Fibroblast of villous mesenchyme (primary cell): ENCODE data around the gene KRTAP10-12. TPM values are rescaled to one million over a fixed set of nuclear protein-coding genes. Genes with fewer than 3 reads are reported as not detected.

ENCODE experiments used
- DNase-seq: peaks from one replicate; pipeline ENCODE4 v3.0.0-alpha.2; 2010; ENCODE audit warnings: low read depth
- H3K4me3 ChIP-seq: 2 replicates; pipeline ENCODE4 v1.5.1; 2011; ENCODE audit warnings: low read depth, mild to moderate bottlenecking, low read length
- total RNA-seq: library from RNA; depleted of rRNA; stranded (reverse); fragments of >200 nt; gene quantifications from 2 replicates; pipeline ENCODE4 v1.2.3, GENCODE V29; 2012
- TF ChIP-seq, protein P1 (sequence below): IDR thresholded peaks from 2 replicates; pipeline ENCODE4 v1.5.1; 2012; ENCODE audit warnings: low read depth, mild to moderate bottlenecking, low read length; ENCODE audit not compliant: insufficient read depth

KRTAP10-12 gene
- total RNA-seq, 1 donor = not detected

DNA sequence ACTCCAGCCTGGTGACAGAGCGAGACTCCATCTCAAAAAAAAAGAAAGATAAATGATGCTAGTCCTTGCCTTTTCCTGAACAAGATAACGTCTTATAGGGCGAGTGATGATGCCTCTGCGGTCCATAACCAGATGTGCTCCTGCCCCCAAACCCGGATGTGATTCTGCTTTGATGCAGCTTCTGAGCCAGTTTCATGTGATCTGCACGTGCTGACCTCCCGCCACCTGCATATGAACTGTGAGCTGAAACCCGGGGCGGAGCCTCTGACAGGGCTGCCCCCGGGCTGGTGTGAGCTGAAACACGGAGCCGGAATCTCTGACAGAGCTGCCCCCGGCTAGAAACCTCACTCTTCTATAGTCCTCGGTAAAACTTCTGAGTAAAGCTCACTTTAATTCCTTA is 43.8 kb upstream of the KRTAP10-12 start:
- no peak for DNase-seq
- TF ChIP-seq, protein P1, sequence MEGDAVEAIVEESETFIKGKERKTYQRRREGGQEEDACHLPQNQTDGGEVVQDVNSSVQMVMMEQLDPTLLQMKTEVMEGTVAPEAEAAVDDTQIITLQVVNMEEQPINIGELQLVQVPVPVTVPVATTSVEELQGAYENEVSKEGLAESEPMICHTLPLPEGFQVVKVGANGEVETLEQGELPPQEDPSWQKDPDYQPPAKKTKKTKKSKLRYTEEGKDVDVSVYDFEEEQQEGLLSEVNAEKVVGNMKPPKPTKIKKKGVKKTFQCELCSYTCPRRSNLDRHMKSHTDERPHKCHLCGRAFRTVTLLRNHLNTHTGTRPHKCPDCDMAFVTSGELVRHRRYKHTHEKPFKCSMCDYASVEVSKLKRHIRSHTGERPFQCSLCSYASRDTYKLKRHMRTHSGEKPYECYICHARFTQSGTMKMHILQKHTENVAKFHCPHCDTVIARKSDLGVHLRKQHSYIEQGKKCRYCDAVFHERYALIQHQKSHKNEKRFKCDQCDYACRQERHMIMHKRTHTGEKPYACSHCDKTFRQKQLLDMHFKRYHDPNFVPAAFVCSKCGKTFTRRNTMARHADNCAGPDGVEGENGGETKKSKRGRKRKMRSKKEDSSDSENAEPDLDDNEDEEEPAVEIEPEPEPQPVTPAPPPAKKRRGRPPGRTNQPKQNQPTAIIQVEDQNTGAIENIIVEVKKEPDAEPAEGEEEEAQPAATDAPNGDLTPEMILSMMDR = no peak

DNA sequence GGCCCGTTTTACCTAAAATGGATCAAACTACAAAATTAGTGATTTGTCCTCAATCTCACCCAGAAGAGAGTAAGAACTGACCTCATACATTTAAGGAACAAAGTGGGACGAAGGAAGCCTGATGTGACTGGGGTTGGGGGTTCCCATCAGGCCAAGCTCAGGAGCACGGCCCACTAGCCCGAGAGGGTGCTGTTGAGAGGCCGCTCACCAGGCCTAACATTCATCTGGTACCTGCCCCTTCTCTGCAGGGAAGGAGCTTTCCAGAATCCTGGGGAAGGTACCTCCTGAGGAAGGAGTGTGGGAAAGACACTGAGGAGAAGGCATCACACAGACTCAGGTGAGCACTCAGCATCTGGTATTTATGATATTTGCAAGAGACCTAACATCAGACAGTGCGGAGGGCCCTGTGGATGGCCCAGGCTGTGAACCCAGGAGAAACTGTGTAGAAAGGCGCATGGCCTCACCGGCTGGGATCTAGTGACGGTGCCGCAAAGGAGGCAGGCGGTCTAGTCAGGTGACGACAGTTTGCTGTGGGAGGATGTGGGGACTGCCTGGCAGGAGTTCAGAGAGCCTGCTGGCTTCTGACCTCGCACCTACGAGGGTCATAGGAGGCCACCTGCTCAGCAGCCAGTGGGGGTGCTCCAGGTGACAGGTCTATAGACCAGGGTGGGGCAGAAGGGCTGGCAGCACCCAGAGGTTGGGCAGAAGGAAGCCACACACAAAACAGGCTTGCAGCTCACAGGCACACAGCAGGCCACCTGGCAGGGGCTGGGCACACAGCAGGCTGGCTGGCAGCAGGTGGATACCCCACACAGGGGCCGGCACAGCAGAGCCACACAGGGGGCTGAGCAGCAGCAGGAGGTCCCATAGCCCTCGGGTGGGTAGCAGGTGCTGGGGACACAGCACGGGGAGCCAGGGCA is 43.1 kb upstream of the KRTAP10-12 start:
- no peak for DNase-seq
- TF ChIP-seq, protein P1 = no peak
- H3K4me3 ChIP-seq = no peak overlapping the region

More for the DNA sequence above, 43.8 kb upstream of the KRTAP10-12 start:
- no peak overlapping the region for H3K4me3 ChIP-seq

DNA sequence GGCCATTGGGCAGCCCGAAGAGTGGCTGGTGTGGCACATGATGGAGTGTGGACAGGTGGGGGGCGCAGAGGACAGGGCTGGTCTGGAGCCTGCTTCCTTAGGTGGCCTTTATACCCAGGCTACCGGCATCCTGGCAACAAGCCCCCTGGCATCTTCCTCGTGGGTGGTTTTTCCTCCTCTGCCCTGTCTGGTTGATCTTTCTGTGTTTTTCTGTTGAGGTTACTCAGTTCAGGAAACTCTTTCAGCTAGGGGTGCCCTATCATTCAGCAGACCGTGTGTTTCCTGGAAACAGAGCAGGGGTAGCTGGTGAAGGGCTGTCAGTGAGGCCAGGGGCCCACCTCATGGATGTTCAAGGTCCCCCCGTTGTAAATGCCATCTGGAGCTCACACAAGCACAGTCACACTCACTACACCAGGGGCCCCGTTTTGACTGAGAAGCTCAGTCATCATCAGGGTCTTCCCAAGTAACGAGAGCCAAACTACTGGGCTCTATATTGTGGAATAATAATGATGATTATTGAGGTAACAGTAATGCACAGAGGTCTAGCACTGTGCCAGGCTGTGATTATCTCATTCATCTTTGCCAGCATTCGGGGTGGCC is 42.3 kb upstream of the KRTAP10-12 start, which contains the start of gene KRTAP12-4:
Gene KRTAP12-4 (minus strand): TSS at position 84 of the 600 bp plus-strand sequence. CDS start 45 bp downstream, at position 39.
- TF ChIP-seq, protein P1 = no peak
- DNase-seq = no peak

DNA sequence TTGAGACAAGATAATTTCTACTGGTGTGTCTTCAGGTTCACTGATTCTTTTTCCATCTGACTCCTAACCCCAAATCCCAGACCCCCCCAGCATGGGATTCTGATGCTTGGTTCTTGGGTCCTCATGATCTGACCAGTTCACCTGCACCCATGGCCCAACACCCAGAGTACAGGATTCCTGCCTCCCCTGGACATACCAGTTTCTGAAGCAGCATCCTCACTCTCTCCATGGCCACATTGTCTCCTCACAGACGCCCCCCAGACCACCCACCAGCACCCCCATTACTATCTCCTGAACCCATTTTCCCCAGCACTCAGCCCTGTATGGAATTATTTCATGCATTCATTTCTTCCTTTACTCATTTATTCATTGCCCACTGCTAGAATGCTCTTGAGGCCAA is 40.1 kb upstream of the KRTAP10-12 start:
- TF ChIP-seq, protein P1 = no peak
- no peak for DNase-seq
- no peak overlapping the region for H3K4me3 ChIP-seq

More for the DNA sequence above, 42.3 kb upstream of the KRTAP10-12 start, which contains the start of gene KRTAP12-4:
- H3K4me3 ChIP-seq = no peak within 1 kb of the TSS

DNA sequence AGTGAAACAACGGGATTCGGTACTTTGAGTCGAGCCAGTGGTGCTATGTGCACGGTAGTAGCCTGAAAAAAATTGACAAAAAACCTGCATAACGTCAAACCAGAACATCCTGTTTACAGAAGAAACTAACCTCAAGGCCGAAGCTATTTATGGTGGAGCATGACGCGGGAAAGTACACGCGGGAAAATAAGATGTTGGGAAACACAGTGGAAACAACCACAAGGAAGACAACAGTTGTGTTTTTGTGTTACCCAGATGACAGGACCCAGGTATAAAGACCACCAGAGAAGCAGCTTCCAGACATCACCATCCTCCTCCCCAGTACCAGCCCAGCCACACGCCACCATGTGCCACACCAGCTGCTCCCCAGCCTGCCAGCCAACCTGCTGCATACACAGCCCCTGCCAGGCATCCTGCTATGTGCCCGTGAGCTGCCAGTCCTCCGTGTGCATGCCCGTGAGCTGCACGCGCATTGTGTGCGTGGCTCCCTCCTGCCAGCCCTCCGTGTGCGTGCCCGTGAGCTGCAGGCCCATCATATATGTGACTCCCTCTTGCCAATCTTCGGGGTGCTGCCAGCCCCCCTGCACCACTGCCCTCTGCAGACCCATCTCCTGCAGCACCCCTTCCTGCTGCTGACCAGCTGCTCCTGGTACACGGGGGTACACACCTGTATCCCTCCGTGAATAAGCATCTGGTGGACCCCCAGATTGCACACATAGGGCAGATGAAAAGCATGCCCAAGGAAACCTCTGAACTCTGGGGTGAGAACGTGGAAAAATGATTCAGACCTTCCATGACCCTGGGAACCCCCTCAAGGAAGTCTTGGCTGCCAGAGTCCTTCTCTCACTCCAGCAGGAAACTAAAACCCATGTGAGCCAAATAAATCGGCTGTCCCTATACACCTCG is 39.1 kb upstream of the KRTAP10-12 start, which contains the start of gene KRTAP12-3:
Gene KRTAP12-3 (plus strand): TSS at position 298 of the 906 bp plus-strand sequence. CDS start 48 bp downstream, at position 346.
- TF ChIP-seq, protein P1 = no peak
- no peak within 1 kb of the TSS for H3K4me3 ChIP-seq
- peak; percentile 39 for DNase-seq

DNA sequence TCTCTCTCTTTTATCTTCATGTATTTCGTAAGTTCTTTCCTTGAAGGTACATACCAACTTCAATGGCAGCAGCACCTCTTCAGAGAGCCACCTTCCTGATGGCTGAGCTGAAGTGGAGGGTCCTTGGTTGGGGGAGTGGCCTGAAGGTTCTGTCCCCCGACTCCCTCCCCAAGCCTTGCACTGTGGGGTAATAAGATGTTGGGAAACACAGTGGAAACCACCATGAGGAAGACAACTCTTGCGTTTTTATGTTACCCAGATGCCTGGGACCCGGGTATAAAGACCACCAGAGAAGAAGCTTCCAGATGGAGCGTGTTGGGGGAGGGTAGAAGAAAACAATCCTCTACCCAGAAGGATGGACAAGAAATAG is 38.4 kb upstream of the KRTAP10-12 start:
- DNase-seq = no peak
- no peak overlapping the region for H3K4me3 ChIP-seq
- TF ChIP-seq, protein P1 = no peak
